ENCODE data around the gene ISOC2.
A peak's percentile ranks its signal among the peaks of the same experiment; 100 is the strongest.

Gene ISOC2

DNA sequence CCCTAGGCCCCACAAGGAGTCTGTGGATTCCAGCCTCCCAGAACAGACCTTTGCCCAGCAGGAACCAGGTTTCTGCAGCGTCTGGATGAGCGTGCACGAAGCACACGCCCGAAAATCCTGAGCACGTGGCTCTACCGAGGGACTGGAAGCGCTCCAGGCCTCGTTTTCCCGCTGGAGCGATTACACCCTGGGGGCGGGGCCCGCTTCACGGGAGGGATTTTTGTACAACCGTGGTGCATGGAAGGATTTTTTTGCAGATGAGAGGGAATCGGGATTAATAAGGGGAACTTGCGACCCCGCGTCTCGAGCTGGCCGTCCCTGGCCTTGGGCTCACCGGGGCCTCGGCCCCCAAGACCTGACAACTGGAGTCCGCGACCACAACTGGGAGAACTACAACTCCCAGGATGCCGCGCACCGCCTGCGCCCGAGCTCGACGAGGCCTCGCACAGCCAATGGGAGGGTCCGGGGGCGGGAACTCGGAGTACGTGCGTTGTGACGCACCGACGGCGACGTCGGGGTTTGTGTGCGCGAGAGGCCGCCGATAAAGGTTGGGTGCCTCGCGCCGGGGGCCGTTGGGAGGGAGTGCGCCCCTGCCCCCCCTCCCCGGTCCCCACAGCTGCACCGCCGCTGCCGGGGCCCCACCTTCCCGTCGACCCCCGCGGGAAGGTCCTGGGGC lies 14.8 kb upstream of the ISOC2 start, which contains the start of gene ZNF628:
ZNF628 (plus strand) TSS at position 518 of the 676 bp plus-strand sequence. CDS start 3,294 bp downstream, outside the sequence.
- DNase-seq = peak; percentile 99

DNA sequence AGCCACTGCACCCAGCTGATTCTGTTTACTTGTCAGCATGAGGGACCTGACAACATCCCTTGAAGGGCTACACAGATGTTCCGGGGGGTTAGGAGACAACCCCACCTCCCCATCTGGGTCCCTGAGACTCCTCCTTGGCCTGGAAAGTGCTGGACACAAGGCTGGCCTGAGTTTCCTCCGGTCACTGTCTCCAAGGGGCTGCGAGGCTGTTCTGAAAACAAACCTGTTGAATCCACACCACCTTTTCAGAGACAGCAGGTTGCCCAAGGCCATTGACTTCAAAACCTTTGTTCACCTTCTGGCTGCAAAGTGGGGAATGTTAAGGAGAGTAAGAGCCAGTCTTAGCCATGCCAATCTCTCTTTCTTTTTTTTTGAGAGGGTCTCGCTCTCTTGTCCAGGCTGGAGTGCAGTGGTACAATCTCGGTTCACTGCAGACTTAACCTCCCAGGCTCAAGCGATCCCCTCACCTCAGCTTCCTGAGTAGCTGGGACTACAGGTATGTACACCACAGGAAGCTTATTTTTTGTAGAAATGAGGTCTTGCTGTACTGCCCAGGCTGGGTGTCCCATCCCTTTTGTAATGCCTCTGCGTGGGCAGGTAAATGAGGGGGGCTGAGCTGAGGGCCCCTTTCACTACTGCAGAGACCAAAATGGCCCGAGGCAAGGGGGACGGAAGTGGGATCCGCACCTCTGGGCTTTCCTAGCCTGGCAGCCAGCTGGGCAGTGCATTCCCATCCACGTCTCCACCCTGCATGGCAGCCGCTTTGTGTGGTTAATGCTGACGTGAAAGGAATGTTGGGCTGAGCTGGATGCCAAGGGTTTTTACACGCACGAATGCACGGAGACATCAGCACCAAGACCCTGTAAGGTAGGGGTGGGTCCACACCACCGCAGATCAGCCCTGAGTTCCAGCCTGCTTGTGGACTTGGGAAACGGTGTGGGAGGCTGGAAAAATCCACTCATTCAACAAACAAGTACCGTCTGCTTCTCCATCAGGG lies 13.1 kb upstream of the ISOC2 start:
- peak; percentile 34 for DNase-seq

DNA sequence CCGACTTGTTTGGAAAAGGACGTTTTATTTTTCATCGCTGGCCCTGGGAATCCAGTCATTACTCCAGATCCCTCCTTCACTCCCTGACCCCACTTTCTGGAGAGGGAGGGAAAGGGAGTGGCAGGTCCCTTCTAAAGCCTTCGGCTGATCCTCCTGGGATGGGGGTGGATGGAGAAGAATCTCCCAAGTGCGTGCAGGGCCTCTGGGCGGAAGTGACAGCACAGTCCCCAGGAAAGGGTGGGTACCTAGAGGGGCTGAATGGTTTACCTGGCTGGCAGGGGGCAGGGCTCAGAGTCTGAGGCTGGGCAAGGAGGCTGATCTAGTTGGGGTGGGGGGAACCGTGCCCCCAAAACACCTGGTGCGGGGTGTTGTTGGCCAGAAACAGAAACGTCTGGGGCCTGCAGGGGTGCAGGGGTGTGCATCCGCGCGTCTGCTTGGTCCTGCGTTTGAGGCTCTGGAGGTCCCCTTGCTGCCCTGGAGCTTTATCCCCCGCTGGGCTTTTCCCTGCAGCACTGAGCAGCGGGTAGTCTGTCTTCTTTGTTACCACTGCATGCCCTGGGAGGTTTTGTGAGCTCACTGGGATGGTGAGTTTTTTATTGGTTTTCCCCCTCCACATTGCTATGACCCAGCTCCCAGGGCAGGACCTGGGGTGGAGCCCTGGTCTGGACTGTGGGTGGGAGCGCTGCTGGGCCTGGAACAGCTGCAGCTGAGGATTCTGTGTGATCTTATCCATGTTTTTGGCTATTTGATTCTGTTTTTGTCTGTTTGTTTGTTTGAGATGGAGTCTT lies 12.0 kb upstream of the ISOC2 start:
- DNase-seq = no peak

DNA sequence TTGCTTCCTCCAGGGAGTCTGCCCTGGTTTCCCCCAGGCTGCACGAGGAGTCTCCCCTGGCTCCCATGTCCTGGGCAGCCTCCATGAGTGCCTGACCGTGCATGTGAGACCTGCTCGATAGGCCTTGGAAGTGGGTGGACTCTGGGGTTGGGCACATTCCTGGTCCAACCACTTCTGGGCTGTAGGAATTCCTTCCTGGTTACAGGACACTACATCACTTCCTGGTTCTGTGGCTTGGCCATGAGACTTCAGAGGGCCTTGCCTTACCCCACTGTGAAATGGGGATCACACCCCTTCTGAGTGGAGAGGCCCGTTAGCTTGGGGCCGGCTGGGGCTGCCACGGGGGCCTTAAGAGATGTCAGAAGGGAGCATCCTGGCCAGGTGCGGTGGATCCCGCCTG lies 11.0 kb upstream of the ISOC2 start:
- no peak for DNase-seq

DNA sequence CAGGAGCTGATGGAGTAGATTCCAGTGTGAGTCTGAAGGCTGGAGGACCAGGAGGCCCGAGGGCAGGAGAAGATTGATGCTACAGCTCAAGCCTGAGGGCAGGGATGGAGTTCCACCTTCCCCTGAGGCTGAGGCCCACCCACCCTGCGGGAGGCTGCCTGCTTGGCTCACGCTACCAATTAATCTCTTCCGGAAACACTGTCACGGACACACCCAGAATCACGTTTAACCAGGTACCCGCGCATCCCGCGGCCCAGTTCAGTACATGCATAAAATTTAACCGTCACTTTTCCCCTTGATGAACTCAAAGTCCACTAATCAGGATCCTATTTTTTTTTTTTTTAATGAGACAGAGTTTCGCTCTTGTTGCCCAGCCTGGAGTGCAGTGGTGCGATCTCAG lies 9.8 kb upstream of the ISOC2 start:
- DNase-seq = peak; percentile 15

DNA sequence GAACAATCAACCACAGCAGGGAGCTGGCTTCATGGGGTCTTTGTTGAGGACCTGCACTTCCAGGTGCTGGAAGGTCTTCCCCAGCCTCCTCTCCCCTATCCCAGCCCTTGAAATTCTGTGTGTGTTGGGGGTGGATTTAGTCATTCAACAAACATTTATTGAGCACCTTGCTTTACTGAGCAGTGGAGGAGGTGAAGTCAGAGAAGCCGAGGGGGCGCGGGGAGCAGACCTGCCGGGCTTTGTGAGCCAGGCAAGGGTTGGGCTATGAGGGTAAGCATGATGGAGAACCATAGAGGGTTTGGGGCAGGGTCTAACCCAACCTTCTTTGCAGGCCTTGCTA lies 6.6 kb upstream of the ISOC2 start:
- DNase-seq = no peak

DNA sequence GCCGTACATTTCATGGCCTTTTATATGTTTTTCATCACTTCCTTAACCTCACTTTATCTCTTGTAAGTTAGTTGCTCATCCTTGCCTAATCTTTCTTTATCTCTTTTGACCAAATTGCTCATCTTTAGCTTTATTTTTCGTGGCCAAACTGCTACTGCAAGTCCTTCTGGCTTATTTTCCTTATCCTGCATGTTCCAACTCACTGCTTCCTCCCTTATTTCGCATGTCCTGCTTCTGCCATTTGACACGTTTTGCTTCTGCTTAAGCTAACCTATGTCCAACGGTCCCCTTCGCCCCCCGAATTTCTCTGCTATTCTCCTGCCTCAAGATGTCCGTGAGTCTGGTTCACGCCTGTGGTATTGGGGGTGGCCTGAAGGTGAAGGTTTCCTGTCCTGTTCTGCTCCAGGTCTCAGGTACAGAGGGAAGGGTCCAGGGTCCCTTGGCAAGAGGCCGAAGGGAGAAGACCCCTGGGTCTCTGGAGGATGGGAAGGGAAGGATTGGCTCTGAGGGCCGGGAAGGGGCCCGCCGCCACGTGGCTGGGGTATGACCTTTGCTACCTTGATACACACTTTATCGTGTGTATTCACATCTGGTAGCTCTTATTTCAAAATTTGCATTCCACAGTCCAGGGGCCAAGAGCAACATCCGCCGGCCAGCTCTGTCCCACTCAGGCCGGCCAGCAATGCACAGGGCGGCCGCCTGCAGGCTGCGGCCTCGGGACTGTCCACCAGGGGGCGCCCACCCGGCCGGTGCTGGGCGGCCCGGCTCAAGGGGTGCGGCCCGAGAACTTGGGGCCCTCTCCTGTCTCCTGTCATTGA lies 6.0 kb upstream of the ISOC2 start:
- no peak for DNase-seq

DNA sequence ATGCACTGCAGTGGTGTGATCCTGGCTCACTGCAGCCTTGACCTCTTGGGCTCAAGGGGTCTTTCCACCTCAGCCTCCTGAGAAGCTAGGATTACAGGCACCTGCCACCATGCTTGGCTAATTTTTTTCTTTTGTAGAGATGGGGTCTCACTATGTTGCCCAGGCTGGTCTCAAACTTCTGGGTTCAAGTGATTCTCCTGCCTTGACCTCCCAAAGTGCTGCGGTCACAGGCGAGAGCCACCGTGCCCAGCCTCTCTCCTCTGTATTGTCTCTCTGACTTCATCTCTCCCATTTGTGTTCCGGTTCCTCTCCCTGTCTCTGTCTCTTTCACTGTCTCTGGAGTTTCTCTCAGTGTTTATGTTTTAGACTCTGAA lies 4.8 kb upstream of the ISOC2 start:
- DNase-seq = no peak

DNA sequence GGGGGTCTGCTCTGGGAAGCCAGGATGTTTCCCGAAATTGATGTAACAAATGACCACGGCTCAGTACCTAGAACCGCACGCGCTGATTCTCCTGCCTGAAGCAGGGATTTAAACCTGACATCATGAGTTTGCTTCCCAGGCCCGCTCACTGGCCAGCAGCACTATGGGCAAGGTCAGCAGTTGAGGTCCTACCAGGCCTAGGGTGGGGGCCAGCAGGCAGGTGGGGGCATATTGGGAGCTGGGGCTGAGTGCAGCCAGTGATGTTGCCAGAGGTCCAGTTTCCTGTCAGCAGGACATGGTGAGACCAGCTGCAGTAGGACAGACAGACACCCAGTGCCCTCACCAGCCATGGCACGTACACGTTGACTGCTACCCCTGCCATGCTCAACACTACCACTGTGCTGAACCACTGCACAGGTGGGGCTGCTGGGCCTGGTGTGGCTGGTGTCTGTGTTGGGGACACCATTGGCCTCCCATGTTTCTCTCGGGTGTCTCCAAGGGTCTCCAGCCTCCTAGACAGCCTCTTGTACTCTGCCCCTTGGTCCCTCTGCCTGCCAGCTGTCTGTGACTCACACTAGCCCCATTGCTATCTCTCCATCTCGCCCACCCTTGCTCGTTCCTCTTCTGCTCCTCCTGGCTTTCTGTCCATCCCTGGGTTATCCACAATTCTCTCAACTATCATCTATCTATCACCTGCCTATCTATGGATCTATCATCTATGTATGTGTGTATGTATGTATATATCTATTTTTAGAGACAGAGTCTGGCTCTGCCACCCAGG lies 4.2 kb upstream of the ISOC2 start:
- no peak for DNase-seq

DNA sequence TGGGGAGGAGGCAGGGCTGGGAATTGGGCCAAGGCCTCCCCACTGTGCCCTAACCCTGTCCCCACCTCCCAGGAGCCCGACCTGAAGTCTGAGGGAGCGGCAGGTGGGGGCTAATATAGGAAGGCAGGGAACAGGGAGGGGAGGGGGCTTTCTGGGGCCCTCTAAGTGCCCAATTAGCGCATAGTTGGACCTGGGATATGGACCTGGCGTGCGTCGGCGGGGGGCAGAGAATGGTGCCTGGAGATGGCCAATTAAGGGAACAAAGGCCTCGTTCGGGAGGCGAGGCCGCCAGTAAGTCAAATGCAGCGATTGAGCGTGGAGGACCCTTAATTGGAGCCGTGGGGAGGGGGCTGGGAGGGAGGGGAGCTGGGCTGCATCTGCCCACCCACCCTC lies 3.2 kb upstream of the ISOC2 start, which contains the start of gene C19orf85:
C19orf85 (minus strand) TSS at position 90 of the 393 bp plus-strand sequence. CDS start 197 bp downstream, outside the sequence.
- no peak for DNase-seq

DNA sequence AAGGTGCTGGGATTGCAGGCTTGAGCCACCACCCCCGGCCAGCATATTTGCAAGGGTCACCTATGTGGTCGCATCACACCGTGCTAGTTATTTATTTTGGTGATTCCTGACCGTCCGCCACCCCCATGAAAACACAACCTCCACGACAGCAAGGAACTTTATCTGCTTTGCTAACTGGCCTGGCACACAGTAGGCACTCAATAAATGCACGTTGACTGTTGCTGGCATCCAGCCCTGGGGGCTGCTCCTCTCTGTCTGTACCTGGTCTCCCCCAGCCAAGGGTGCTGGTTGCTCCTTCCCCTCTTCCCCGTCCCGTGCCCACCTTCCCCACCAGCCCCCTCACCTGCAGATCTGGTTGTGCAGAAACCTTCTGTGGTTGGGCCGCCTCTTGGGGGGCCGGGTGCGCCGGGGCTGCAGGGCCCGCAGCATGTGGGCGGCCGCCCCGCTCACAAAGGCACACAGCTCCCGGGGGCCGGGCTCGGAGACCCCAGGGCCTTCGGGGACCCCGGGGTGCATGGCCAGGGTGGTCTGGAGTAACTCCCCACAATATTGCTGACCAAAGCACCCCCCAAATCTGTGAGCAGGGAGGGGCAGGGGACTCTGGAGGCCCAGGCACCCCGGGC lies 2.7 kb upstream of the ISOC2 start:
- no peak for DNase-seq

DNA sequence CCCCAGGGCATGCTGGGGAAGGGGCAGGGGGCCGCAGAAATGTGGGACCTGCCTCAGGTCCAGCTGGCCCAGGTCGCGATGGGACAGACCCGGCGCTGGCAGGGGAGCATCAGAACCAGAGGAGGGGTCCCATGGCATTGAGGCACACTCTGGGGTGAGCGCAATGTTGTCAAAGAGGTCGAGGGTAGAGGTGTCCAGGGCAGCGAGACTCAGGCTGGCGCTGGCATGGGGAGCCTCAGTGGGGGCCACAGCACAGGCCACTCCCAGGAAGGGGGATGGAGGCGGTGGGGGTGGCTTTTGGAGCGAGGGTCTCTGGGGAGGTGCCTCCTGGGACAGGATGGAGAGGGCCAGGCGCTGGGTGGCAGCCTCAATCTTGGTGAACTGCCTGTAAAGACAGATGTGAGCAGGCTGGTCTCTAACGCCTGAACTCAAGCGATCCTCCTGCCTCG lies 2.2 kb upstream of the ISOC2 start:
- DNase-seq = no peak

DNA sequence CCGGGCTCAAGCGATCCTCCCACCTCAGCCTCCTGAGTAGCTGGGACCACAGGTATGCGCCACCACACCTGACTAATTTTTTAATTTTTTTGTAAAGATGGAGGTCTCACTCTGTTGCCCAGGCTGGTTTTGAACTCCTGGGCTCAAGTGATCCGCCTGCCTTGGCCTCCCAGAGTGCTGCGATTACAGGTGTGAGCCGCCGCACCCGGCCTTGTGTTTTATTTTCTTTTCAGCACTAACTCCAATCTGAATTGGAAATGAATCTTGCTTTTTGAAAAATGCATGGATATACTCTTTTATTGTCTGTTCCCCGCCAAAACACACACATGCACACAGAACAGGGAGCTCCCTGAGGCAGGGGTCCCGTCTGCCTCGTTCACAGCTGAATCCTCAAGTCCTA lies 1.3 kb upstream of the ISOC2 start:
- DNase-seq = no peak

DNA sequence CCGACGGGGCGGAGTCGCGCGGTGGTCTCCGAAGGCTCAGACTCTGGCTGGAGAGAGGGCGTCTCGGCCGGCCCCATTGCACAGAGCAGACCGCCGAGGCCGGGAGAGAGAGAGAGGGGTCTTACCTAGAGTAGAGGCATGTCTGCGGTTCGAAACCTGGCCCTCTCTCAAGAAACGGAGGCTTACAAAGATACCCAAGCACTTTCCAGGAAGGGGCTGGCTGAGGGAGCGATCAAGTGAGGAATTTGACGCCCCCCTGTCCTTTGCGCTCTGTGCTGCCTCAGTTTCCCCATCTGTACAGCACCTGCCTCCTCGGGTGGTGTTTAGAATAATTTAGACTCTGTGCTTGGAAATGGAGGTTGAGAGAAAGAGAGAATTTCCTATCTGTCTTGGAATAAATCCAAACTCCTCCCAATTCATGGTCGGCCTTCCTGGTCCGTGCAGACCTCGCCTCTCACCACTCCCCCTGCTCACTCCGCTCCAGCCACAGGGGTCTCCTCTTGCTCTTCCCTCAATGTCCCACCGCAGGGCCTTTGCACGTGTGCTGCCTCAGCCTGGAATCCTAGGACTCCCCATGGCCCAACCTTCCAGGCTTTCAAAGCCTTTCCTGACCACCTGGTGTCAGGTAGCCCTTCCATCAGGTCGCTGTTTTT lies 658 bp upstream of the ISOC2 start:
- no peak for DNase-seq

DNA sequence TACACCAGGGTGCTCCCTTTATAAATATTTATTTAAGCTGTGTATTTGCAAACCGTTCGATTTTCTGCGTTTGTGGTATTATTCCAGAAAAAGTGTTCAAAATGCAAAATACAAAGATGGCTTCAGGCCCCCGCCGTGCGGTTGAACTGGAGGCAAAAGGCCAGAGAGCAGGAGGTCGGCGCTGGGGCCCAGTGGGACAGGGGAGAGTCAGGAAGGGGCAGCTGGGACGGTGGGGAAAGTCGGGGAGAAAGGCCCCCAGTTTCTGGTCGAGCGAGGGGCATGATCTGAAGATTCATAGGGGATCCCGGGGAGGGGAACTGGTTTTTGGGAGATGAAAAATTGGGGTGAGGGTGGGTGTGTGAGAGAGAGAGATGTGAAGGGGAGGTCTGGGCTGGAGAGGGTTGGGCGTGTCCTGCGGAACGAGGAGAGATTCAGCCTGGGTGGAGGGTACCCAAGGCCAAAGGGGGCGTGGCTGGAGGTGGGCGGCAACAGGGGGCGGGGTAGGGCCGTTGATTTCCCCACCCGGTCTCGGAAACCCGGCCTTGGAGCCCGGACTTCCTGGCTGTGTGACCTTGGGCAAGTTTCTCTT lies 678 bp downstream of the ISOC2 start:
- DNase-seq = peak; percentile 92

DNA sequence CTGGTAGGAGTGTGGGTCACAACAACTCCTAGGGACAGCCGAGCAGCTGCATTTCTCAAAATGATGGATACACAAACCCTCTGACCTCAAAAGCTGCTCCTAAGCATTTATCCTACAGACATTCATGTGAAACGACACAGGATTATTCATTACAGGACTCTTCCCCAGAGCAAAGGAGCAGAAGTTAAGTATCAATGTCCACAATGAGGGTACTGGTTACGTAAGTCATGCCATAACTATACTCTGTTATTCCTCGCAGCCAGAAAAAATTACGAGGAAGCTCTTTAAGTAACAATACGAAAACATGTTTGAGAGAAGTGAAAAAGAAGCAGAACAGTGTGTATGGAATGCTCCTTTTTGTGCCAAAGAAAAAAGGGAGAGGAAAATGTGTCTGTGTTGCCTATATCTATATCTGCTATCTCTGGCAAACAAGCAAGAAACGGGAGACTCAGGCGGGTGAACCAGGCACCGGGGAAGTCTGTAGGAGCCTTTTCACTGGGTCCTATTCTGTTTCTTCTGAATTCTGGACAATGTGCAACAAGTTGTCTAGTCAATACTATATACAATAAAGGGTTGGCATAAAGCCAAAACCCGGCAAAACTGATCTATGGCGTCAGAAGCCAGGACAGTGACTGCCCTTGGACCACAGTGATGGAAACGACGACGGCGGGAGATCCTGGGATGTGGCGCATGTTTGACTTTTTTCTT lies 1.3 kb downstream of the ISOC2 start:
- DNase-seq = no peak

DNA sequence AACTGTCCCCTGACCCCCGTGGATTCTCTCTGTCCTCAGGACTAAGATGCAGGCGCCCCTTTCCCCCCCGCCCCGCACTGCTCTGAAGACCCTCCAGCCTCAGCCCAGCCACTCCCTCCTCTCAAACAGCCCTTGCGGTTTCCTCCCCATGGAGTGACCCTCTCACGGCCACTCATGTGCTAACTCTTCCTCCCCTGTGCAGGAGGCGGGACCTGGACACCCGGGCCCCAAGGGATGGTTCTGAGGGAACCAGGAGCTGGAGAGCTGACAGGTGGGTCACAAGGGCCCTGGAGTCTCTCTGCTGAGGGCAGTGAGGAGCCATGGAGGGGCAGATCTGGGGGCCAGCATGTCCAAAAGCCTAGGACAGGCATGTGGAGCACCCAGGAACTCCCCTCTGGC lies 1.9 kb downstream of the ISOC2 start:
- no peak for DNase-seq

DNA sequence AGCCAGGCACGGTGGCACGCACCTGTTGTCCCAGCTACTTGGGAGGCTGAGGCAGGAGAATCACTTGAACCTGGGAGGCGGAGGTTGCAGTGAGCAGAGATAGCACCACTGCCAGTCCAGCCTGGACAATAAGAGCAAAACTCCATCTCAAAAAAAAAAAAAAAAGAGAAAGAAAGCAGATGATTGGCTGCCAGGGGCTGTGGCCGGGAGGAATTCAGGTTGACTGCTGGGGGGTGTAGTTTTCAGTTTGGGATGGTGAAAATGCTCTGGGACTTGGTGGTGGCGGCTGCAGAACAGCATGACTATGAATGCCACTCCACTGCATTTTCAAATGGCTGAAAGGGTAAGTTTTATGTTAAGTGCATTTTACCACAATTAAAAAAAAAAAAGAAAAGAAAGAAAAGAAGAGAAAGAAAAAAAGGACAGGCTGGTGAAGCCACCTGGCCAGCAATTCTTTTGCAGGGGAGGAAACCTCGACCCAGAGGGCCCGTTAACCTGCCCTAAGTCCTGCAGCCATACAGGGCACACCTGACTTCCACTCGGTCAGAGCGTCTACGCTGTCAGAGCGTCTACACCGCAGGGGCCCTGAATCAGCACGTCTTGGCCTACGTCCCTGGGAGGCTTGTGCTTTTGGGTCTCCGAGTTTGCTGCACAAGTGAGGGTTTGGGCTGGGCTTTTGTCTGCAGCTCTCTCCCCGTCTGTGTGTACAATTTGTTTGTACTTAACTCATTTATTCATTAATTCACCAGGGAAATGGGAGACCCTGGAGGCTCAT lies 3.6 kb downstream of the ISOC2 start:
- DNase-seq = no peak

DNA sequence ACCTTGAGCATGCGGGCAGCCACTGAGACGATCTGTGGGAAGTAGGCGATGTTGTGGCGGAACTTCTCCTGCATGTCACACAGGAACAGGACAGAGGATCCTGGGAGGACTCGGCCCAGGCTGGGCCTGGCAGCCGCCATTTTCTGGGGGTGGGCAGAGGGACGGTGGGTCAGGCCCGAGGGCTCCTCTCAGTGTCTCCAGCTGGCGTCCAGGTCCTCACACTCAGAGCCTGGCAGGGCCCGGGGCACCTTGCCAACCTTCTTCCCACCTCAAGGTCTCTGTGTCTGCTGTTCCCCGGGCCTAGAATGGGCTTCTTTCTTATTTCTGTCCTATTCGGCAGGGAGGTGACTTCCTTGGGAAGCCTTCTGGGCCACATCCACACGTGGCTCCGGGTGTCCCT lies 5.1 kb downstream of the ISOC2 start:
- no peak for DNase-seq
